Right renal cortex interstitium (tissue), 3 donors: Measurements from ENCODE around the gene DOHH. TPM values are rescaled to one million over a fixed set of nuclear protein-coding genes. Genes with fewer than 3 reads are reported as not detected.
"Not testable (repeated sequence)": the region's sequence is repeated elsewhere in the genome, so short reads cannot be mapped to it uniquely, and the experiment has no call there.

Experiments
- DNase-seq, 3 donors: peaks; one replicate each; pipeline ENCODE4 v3.0.0-alpha.2; 2013; ENCODE audit warnings: low read depth in 3 of 3, low spot score in 2 of 3
- polyA plus RNA-seq, 3 donors: library from polyadenylated mRNA; unstranded; fragments of 120-200 nt; gene quantifications; one replicate each; pipeline ENCODE4 v1.2.1, GENCODE V29; 2013; ENCODE audit not compliant: insufficient read length in 3 of 3

The DOHH gene
- polyA plus RNA-seq, 3 donors, result 5.8 to 7.0 (median 6.7) TPM

GRCh38 chr19:3448616-3449334 lies 51.7 kb downstream of the DOHH start:
- DNase-seq, result no peak

- not testable (repeated sequence) for DNase-seq
These were observed 53.8 kb downstream of the DOHH start for GRCh38 chr19:3446657-3447056.

- DNase-seq, result no peak
These were observed 55.7 kb downstream of the DOHH start for GRCh38 chr19:3444695-3445234.

GRCh38 chr19:3443840-3444694 lies 56.4 kb downstream of the DOHH start:
- DNase-seq, result no peak

GRCh38 chr19:3442487-3443071 lies 57.9 kb downstream of the DOHH start:
- no peak for DNase-seq

- DNase-seq, result no peak
These were observed 58.5 kb downstream of the DOHH start for GRCh38 chr19:3441986-3442329.

GRCh38 chr19:3441089-3441985 lies 59.1 kb downstream of the DOHH start:
- DNase-seq, result no peak

Other genes starting within 250 kb of the DOHH start
- 10 to 100 TPM; 16.2 to 20.4 (median 19.4) TPM for gene NFIC, start 134.1 kb downstream of the DOHH start, polyA plus RNA-seq
- gene SMIM24, start 20.1 kb downstream of the DOHH start, polyA plus RNA-seq, result 100 to 1,000 TPM; 436 to 628 (median 553) TPM
- gene SMIM44, start 17.2 kb downstream of the DOHH start, polyA plus RNA-seq, result not detected
- 10 to 100 TPM; 40.2 to 48.1 (median 47.1) TPM for gene FZR1, start 5.6 kb upstream of the DOHH start, polyA plus RNA-seq
- gene TEKTIP1, start 38.5 kb upstream of the DOHH start, polyA plus RNA-seq, result 1 to 10 TPM; 3.5 to 5.0 (median 4.3) TPM
- 10 to 100 TPM; 47.2 to 53.4 (median 48.2) TPM for gene MFSD12, start 56.9 kb upstream of the DOHH start, polyA plus RNA-seq
- 10 to 100 TPM; 63.7 to 75.9 (median 64.9) TPM for gene HMG20B, start 72.3 kb upstream of the DOHH start, polyA plus RNA-seq
- gene GIPC3, start 84.8 kb upstream of the DOHH start, polyA plus RNA-seq, result 1 to 10 TPM; 1.9 to 3.1 (median 2.8) TPM
- gene TBXA2R, start 106.2 kb upstream of the DOHH start, polyA plus RNA-seq, result 1 to 10 TPM; 2.1 to 2.6 (median 2.3) TPM
- 10 to 100 TPM; 17.8 to 19.3 (median 18.6) TPM for gene CACTIN, start 126.1 kb upstream of the DOHH start, polyA plus RNA-seq
- gene PIP5K1C, start 199.8 kb upstream of the DOHH start, polyA plus RNA-seq, result 10 to 100 TPM; 16.9 to 19.5 (median 19.3) TPM
- gene TJP3, start 207.7 kb upstream of the DOHH start, polyA plus RNA-seq, result 1 to 10 TPM; 6.5 to 9.4 (median 9.1) TPM